Renal cortex interstitium (tissue), 11 donors: ENCODE measurements around the gene ERG28. TPM values are rescaled to one million over a fixed set of nuclear protein-coding genes. Genes with fewer than 3 reads are reported as not detected.

Experiments
- DNase-seq, 11 donors: peaks; one replicate each; pipeline ENCODE4 v3.0.0-alpha.2; 2013; ENCODE audit warnings: low read depth in 9 of 11, low spot score in 4 of 11; ENCODE audit errors: extremely low read depth in 1 of 11
- polyA plus RNA-seq, 3 donors: library from polyadenylated mRNA; unstranded; fragments of 120-200 nt; gene quantifications; one replicate each; pipeline ENCODE4 v1.2.1, GENCODE V29; 2013; ENCODE audit not compliant: insufficient read length in 3 of 3

Gene ERG28
- polyA plus RNA-seq, 3 donors = 33.0 to 36.8 (median 35.3) TPM

- no peak for DNase-seq
Measured at GRCh38 chr14:75640876-75641275, 19.8 kb downstream of the ERG28 start.

GRCh38 chr14:75636100-75636692, 24.5 kb downstream of the ERG28 start:
- no peak for DNase-seq

GRCh38 chr14:75634848-75635247, 25.8 kb downstream of the ERG28 start:
- no peak for DNase-seq

GRCh38 chr14:75631453-75631831, 29.2 kb downstream of the ERG28 start:
- peak in 2 of 11 donors; percentile 6 to 28 for DNase-seq

GRCh38 chr14:75630695-75631452, 29.8 kb downstream of the ERG28 start:
- peak in 1 of 11 donors; percentile 29 for DNase-seq

- no peak for DNase-seq
Measured at GRCh38 chr14:75628816-75629215, 31.9 kb downstream of the ERG28 start.

- DNase-seq = no peak
Measured at GRCh38 chr14:75627406-75627805, 33.3 kb downstream of the ERG28 start.

- DNase-seq = no peak
Measured at GRCh38 chr14:75626863-75627262, 33.8 kb downstream of the ERG28 start.

- no peak for DNase-seq
Measured at GRCh38 chr14:75626396-75626795, 34.3 kb downstream of the ERG28 start.

GRCh38 chr14:75625034-75625433, 35.6 kb downstream of the ERG28 start:
- DNase-seq = no peak

- DNase-seq = no peak
Measured at GRCh38 chr14:75619548-75619947, 41.1 kb downstream of the ERG28 start.

GRCh38 chr14:75615200-75615599, 45.5 kb downstream of the ERG28 start:
- no peak for DNase-seq

- DNase-seq = no peak
Measured at GRCh38 chr14:75614179-75614578, 46.5 kb downstream of the ERG28 start.

- no peak for DNase-seq
Measured at GRCh38 chr14:75612157-75612556, 48.5 kb downstream of the ERG28 start.

GRCh38 chr14:75610834-75611233, 49.8 kb downstream of the ERG28 start:
- no peak for DNase-seq

- no peak for DNase-seq
Measured at GRCh38 chr14:75609606-75610475, 50.8 kb downstream of the ERG28 start.

GRCh38 chr14:75609116-75609515, 51.6 kb downstream of the ERG28 start:
- DNase-seq = no peak

- no peak for DNase-seq
Measured at GRCh38 chr14:75607842-75608640, 52.6 kb downstream of the ERG28 start.

- no peak for DNase-seq
Measured at GRCh38 chr14:75607044-75607443, 53.6 kb downstream of the ERG28 start.
